Mucosa of descending colon (tissue), 3 donors: Measurements from ENCODE around the gene CCT6A. TPM values are rescaled to one million over a fixed set of nuclear protein-coding genes. Genes with fewer than 3 reads are reported as not detected.
A peak's percentile ranks its signal among the peaks of the same experiment; 100 is the strongest.
"Not testable (repeated sequence)": the region's sequence is repeated elsewhere in the genome, so short reads cannot be mapped to it uniquely, and the experiment has no call there.

Experiments used
- ATAC-seq: fragments of 200-7000 bp; cut with Tn5 transposase; one replicate; pipeline ENCODE4 v1.9.1; 2020; ENCODE audit warnings: mild to moderate bottlenecking, moderate library complexity
- DNase-seq, 3 donors: peaks; one replicate each; pipeline ENCODE4 v3.0.0-alpha.2; 2020
- H3K36me3 ChIP-seq: fragments of 200-600 bp; one replicate; pipeline ENCODE4 v1.8.0; 2021; ENCODE audit warnings: low read depth, mild to moderate bottlenecking
- H3K4me1 ChIP-seq: fragments of 200-600 bp; one replicate; pipeline ENCODE4 v1.8.0; 2021; ENCODE audit warnings: low read depth, mild to moderate bottlenecking
- H3K4me3 ChIP-seq: fragments of 200-600 bp; one replicate; pipeline ENCODE4 v1.8.0; 2021; ENCODE audit warnings: mild to moderate bottlenecking
- H3K9me3 ChIP-seq: fragments of 200-600 bp; one replicate; pipeline ENCODE4 v1.8.0; 2021; ENCODE audit warnings: mild to moderate bottlenecking
- CTCF ChIP-seq: fragments of 200-600 bp; IDR thresholded peaks from one replicate; pipeline ENCODE4 v1.8.0; 2022; ENCODE audit warnings: antibody characterized with exemption, mild to moderate bottlenecking
- intact Hi-C, 2 donors: fragments of 100-400 bp; cut with DNase I in 1 of 2; cut with micrococcal nuclease in 1 of 2; formaldehyde crosslinking; loops; one replicate each; pipeline versions ENCODE4 v1.11.0 to v1.11.1; 2022; cut with DNase I, micrococcal nuclease
- total RNA-seq, 3 donors: library from RNA; stranded (reverse); fragmentation: NEBNext Ultra II Directional in 2 of 3; extraction: Animal tissue kit (Norgen Biotek cat#: 25700) in 2 of 3; gene quantifications; one replicate each; pipeline versions ENCODE4 v1.2.1 to v1.2.4, GENCODE V29; 2021 to 2023
- donor health status: DM: no; HTN: no; CAD: no; lungs with moderate emphysema.
- donor health status: DM: no; HTN: no; CAD: no.
- donor health status: DM: no; HTN: yes; CAD: no.

CCT6A gene
- total RNA-seq, 3 donors from 2014 or later, result 62.7 to 92.1 (median 83.4) TPM

- Histone ChIP-seq H3K9me3 (no peaks in the 10 kb centered on the region), H3K4me3 (no peak overlapping the region), H3K36me3 (no peaks in the 10 kb centered on the region), H3K4me1 (no peaks in the 10 kb centered on the region)
- DNase-seq (peak; percentile 52 to 71 (median 67)), ATAC-seq (peak; percentile 43)
- no peak for TF ChIP-seq CTCF
- intact Hi-C loops, result loop anchor here in 1 of 2 donors (10.0 kb wide), 1 partner anchor 75 kb away; no protein-coding TSS in a partner anchor
These were observed 28.1 kb downstream of the CCT6A start for GRCh38 chr7:56079450-56080185.

GRCh38 chr7:56080726-56081435 lies 29.3 kb downstream of the CCT6A start:
- intact Hi-C loops, DNase-seq, H3K36me3 ChIP-seq, H3K4me3 ChIP-seq, H3K4me1 ChIP-seq, H3K9me3 ChIP-seq, ATAC-seq: not testable (repeated sequence)

GRCh38 chr7:56081626-56082340 lies 30.2 kb downstream of the CCT6A start:
- no peak overlapping the region for H3K4me3 ChIP-seq
- H3K4me1 ChIP-seq, result no peaks in the 10 kb centered on the region
- no peak for TF ChIP-seq CTCF
- H3K36me3 ChIP-seq, result no peaks in the 10 kb centered on the region
- intact Hi-C loops, result no loop called here
- no peaks in the 10 kb centered on the region for H3K9me3 ChIP-seq
- ATAC-seq (no peak), DNase-seq (no peak)

- H3K9me3 ChIP-seq, result no peaks in the 10 kb centered on the region
- H3K4me1 ChIP-seq, result no peaks in the 10 kb centered on the region
- intact Hi-C loops, result no loop called here
- DNase-seq (no peak), ATAC-seq (no peak)
- H3K36me3 ChIP-seq, result no peaks in the 10 kb centered on the region
- TF ChIP-seq CTCF, result no peak
- no peak overlapping the region for H3K4me3 ChIP-seq
These were observed 31.7 kb downstream of the CCT6A start for GRCh38 chr7:56083150-56083785.

GRCh38 chr7:56086761-56087160 lies 35.2 kb downstream of the CCT6A start:
- DNase-seq, result no peak
- Histone ChIP-seq H3K36me3 (no peaks in the 10 kb centered on the region), H3K4me3 (no peak overlapping the region), H3K9me3 (no peaks in the 10 kb centered on the region), H3K4me1 (no peaks in the 10 kb centered on the region)
- no peak for ATAC-seq
- TF ChIP-seq CTCF, result no peak
- intact Hi-C loops, result no loop called here
